K562 (cell line): ENCODE measurements around the gene TMEM59. TPM values are rescaled to one million over a fixed set of nuclear protein-coding genes. Genes with fewer than 3 reads are reported as not detected.

ENCODE experiments used
- ATAC-seq: fragments of 200-7000 bp; cut with Tn5 transposase; 3 replicates; pipeline ENCODE4 v1.9.1; 2020; ENCODE audit warnings: moderate library complexity
- BruUV-seq: library from RNA; stranded (reverse); fragments of 400-500 nt; replicated peaks from 2 replicates; lab custom pipeline; 2021; lab: Mats Ljungman, UMichigan
- CTCF ChIA-PET: fragments of 300-600 bp; formaldehyde crosslinking; extraction: SDS; loops from one replicate; lab custom pipeline; 2021; ENCODE audit warnings: low intra/inter-chr PET ratio; lab: Yijun Ruan, JAX
- POLR2A ChIA-PET: fragments of 300-600, 350-650 bp; sonication (Branson Sonifier 250); formaldehyde crosslinking; extraction: SDS; loops from one replicate; lab custom pipeline; 2021; ENCODE audit warnings: antibody characterized with exemption, inconsistent platforms; lab: Yijun Ruan, JAX
- DNase-seq, 4 experiments: peaks; one replicate each; pipeline versions ENCODE4 v3.0.0 to v3.0.0-alpha.2; 2011 to 2018; ENCODE audit warnings: low spot score in 3 of 4, mixed read lengths in 3 of 4; ENCODE audit errors: extremely low read depth in 1 of 4
- FAIRE-seq: peaks from 2 replicates; lab custom pipeline; 2011; peaks lifted over from hg19 to GRCh38; lab: Jason Lieb, UNC
- H2AFZ ChIP-seq: 2 replicates; pipeline ENCODE4 v1.6.0; 2011; ENCODE audit warnings: low read depth, low read length, control low read depth, inconsistent platforms
- H3K27ac ChIP-seq: fragments of 200-600 bp; 3 replicates; pipeline ENCODE4 v1.8.0; 2011; ENCODE audit warnings: low read depth, mild to moderate bottlenecking, control low read depth, inconsistent platforms, low read length, moderate library complexity, mixed read lengths; ENCODE audit errors: extremely low read depth
- H3K27me3 ChIP-seq, 2 experiments: fragments of 300-600 bp in 1 of 2; 2 replicates in 1 of 2; 3 replicates in 1 of 2; pipeline versions ENCODE4 v1.6.0 to v1.8.0; 2011; ENCODE audit warnings: inconsistent platforms in 2 of 2, low read length in 2 of 2, mild to moderate bottlenecking in 1 of 2, mixed read lengths in 1 of 2, moderate library complexity in 1 of 2; ENCODE audit not compliant: control insufficient read depth in 2 of 2, insufficient read depth in 2 of 2
- H3K36me3 ChIP-seq: fragments of 300-600 bp; 3 replicates; pipeline ENCODE4 v1.8.0; 2011; ENCODE audit warnings: mild to moderate bottlenecking, low read length, inconsistent platforms; ENCODE audit not compliant: control insufficient read depth, insufficient read depth
- H3K4me1 ChIP-seq, 2 experiments: fragments of 200-600 bp in 1 of 2; replicated peaks in 1 of 2; 2 replicates in 1 of 2; 3 replicates in 1 of 2; pipeline versions ENCODE4 v1.5.1 to v1.8.0; 2011; ENCODE audit warnings: inconsistent platforms in 2 of 2, low read length in 2 of 2, mild to moderate bottlenecking in 1 of 2, mixed read lengths in 1 of 2, moderate library complexity in 1 of 2; ENCODE audit not compliant: control insufficient read depth in 2 of 2, insufficient read depth in 2 of 2
- H3K4me2 ChIP-seq: 2 replicates; pipeline ENCODE4 v1.6.1; 2011; ENCODE audit warnings: low read length, control low read depth, inconsistent platforms, mixed read lengths; ENCODE audit not compliant: insufficient read depth
- H3K4me3 ChIP-seq: fragments of 200-600 bp; sonication (generic), shearing (Covaris generic); 2 replicates; pipeline ENCODE4 v1.5.1; 2016; ENCODE audit warnings: control low read depth, inconsistent platforms
- H3K79me2 ChIP-seq: fragments of 200-600 bp; 3 replicates; pipeline ENCODE4 v1.8.0; 2011; ENCODE audit warnings: low read length, inconsistent platforms; ENCODE audit not compliant: control insufficient read depth, insufficient read depth
- H3K9ac ChIP-seq, 2 experiments: 2 replicates each; pipeline versions ENCODE4 v1.6.0 to v1.6.1; 2011; ENCODE audit warnings: low read depth in 2 of 2, low read length in 2 of 2, control low read depth in 1 of 2, inconsistent platforms in 1 of 2, mild to moderate bottlenecking in 1 of 2, mixed read lengths in 1 of 2; ENCODE audit not compliant: insufficient read depth in 1 of 2
- H3K9me1 ChIP-seq: one replicate; pipeline ENCODE4 v1.6.0; 2011; ENCODE audit warnings: inconsistent platforms, mild to moderate bottlenecking, low read length, moderate library complexity; ENCODE audit not compliant: control insufficient read depth, insufficient read depth
- H3K9me3 ChIP-seq: replicated peaks from 2 replicates; pipeline ENCODE4 v1.5.1; 2011; ENCODE audit warnings: low read depth, low read length, inconsistent platforms; ENCODE audit not compliant: control insufficient read depth, insufficient read depth
- H4K20me1 ChIP-seq: replicated peaks from 2 replicates; pipeline ENCODE4 v1.6.1; 2011; ENCODE audit warnings: low read length, inconsistent platforms, mixed read lengths; ENCODE audit not compliant: control insufficient read depth, insufficient read depth
- EHMT2 ChIP-seq: fragments of 450-650 bp; IDR thresholded peaks from 2 replicates; pipeline ENCODE4 v1.6.1; 2018; ENCODE audit warnings: antibody characterized with exemption
- FOXM1 ChIP-seq, 2 experiments: fragments of 450-650 bp in 1 of 2; sonication (generic) in 1 of 2; formaldehyde crosslinking in 1 of 2; IDR thresholded peaks; 2 replicates each; pipeline versions ENCODE4 v1.6.1 to v1.9.0; 2017 to 2022; ENCODE audit warnings: low read depth in 2 of 2, mild to moderate bottlenecking in 2 of 2, missing genetic modification reagents in 1 of 2, moderate library complexity in 1 of 2
- GABPB1 ChIP-seq: sonication (generic); formaldehyde crosslinking; IDR thresholded peaks from 2 replicates; pipeline ENCODE4 v1.8.0; 2022; ENCODE audit warnings: mild to moderate bottlenecking, missing genetic modification reagents
- HDAC6 ChIP-seq: IDR thresholded peaks from 2 replicates; pipeline ENCODE4 v1.6.1; 2012; ENCODE audit warnings: low read depth, mild to moderate bottlenecking, control low read depth, inconsistent platforms, low read length, moderate library complexity
- KLF6 ChIP-seq: fragments of 250-450 bp; sonication (Bioruptor Pico); IDR thresholded peaks from 2 replicates; pipeline ENCODE4 v1.4.0; 2020; ENCODE audit warnings: mild to moderate bottlenecking, moderate library complexity, borderline replicate concordance
- POLR2G ChIP-seq: fragments of 200-400 bp; formaldehyde crosslinking; IDR thresholded peaks from 2 replicates; pipeline ENCODE4 v1.6.1; 2017; ENCODE audit warnings: low read depth, mild to moderate bottlenecking, antibody characterized with exemption, low read length, moderate library complexity
- STAT5B ChIP-seq: fragments of 250-450 bp; sonication (Bioruptor Pico); IDR thresholded peaks from 2 replicates; pipeline ENCODE4 v1.8.0; 2021; ENCODE audit warnings: mild to moderate bottlenecking, inconsistent platforms
- TFE3 ChIP-seq: fragments of 450-650 bp; formaldehyde crosslinking; IDR thresholded peaks from 2 replicates; pipeline ENCODE4 v1.4.0; 2020; ENCODE audit warnings: mild to moderate bottlenecking, mixed read lengths
- TRIM24 ChIP-seq, 2 experiments: fragments of 450-650 bp; IDR thresholded peaks; 2 replicates each; pipeline ENCODE4 v1.6.1; 2016
- ZC3H8 ChIP-seq: fragments of 450-650 bp; IDR thresholded peaks from 2 replicates; pipeline ENCODE4 v1.6.1; 2017
- ZNF277 ChIP-seq: fragments of 250-450 bp; sonication (Bioruptor Pico); IDR thresholded peaks from 2 replicates; pipeline ENCODE4 v1.8.0; 2022; ENCODE audit warnings: inconsistent platforms, mild to moderate bottlenecking, moderate library complexity, borderline replicate concordance
- WGBS: fragments of 100-300 bp; shearing (Covaris generic); methylation state at CpG from one replicate; pipeline ENCODE4 v1.1.6; 2016; ENCODE audit warnings: low coverage, mixed read lengths; ENCODE audit not compliant: insufficient coverage; ENCODE audit errors: missing lambda C conversion rate; 5-methylcytosine and 5-hydroxymethylcytosine counted together
- in situ Hi-C: fragments of 300-500 bp; cut with MboI; formaldehyde crosslinking; loops from 4 replicates; pipeline ENCODE4 v1.15.0; 2018; ENCODE audit warnings: inconsistent platforms, mixed read lengths
- intact Hi-C: fragments of 100-400 bp; cut with micrococcal nuclease; formaldehyde crosslinking; loops from 2 replicates; pipeline ENCODE4 v1.14.2; 2022
- polyA plus RNA-seq, 8 experiments: library from polyadenylated mRNA; depleted of rRNA in 4 of 8; stranded (reverse) in 5 of 8; unstranded in 3 of 8; fragments of >200 nt; fragmentation: Nextera tagmentation in 2 of 8; fragmentation: Illumina TruSeq in 1 of 8; extraction: Ambion mirVana in 2 of 8; extraction: Trizol in 1 of 8; gene quantifications; 2 replicates each; pipeline versions ENCODE4 v1.2.1 to v1.2.3, GENCODE V29; 2011 to 2014; ENCODE audit warnings: inconsistent platforms in 1 of 8, missing spikeins in 1 of 8
- total RNA-seq, 7 experiments: library from RNA; depleted of rRNA in 6 of 7; stranded (reverse); fragments of >200 nt in 6 of 7; fragmentation: Illumina TruSeq in 2 of 7; extraction: Trizol in 2 of 7; gene quantifications; 2 replicates each; pipeline versions ENCODE4 v1.2.1 to v1.2.3, GENCODE V29; 2011 to 2021; ENCODE audit warnings: low replicate concordance in 1 of 7
- TF ChIP-seq, protein P1 (sequence below): sonication (generic); formaldehyde crosslinking; IDR thresholded peaks from 2 replicates; pipeline ENCODE4 v1.4.0; 2020; ENCODE audit warnings: mild to moderate bottlenecking, missing genetic modification reagents
- TF ChIP-seq, protein P2 (sequence below), 2 experiments: fragments of 250-450 bp in 1 of 2; fragments of 450-650 bp in 1 of 2; sonication (Bioruptor Pico) in 1 of 2; IDR thresholded peaks; 2 replicates each; pipeline versions ENCODE4 v1.6.1 to v1.8.0; 2016 to 2021; ENCODE audit warnings: mild to moderate bottlenecking in 2 of 2, moderate library complexity in 2 of 2, missing compliant biosample characterization in 1 of 2, missing genetic modification characterization in 1 of 2
- TF ChIP-seq, protein P3 (sequence below): fragments of 150-350 bp; conservative IDR thresholded peaks from 2 replicates; pipeline ENCODE4 v1.6.1; 2014; ENCODE audit warnings: low read length

TMEM59 gene
- total and polyA plus RNA-seq, 9 of the 15 experiments (the other 6 are each of a cell fraction or from before 2014, with no cell fraction given), result 93.1 to 316 (median 151) TPM

DNA sequence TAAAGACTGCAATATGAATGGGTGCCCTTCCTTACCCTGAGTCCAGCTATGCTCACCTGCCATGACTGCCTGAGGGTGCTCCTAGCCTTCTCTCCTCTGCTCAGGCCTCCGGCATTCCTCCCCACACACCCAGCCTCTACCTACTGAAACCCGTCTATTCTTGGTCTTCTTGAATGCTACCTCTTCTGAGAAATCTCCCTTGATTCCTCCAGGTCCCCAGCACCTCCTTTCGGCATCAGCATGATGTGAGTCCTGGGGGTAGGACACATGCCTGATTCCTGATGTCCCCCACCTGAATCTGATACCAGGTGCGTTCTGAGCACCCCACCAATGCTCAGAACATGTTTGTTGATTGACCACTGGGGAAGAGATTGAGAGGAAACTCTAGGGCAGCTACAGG is 43.6 kb downstream of the TMEM59 start:
- in situ Hi-C loops (no loop called here), intact Hi-C loops (no loop called here)
- no peak overlapping the region for H2AFZ ChIP-seq
- no peak for DNase-seq
- 5% methylated on average over 4 of the region's 4 CpGs for WGBS
- no TSS peak for BruUV-seq
- no peak overlapping the region for H3K4me2 ChIP-seq
- ChIA-PET CTCF (no interaction called here), POLR2A (interaction anchor here (1.2 kb wide), 2 partner anchors 14 to 17 kb away, joined by 3 to 4 read pairs; no protein-coding TSS in a partner anchor)
- TF ChIP-seq STAT5B (CRISPR knock-in tag) (no peak), FOXM1 (IDR thresholded peaks at IDR 0.05; ENCODE audit: low read depth) (no peak), FOXM1 (CRISPR knock-in tag; IDR thresholded peaks at IDR 0.05; ENCODE audit: low read depth) (no peak), POLR2G (no peak), TFE3 (CRISPR knock-in tag) (no peak), ZNF277 (CRISPR knock-in tag) (no peak), GABPB1 (CRISPR knock-in tag) (no peak), HDAC6 (no peak), KLF6 (CRISPR knock-in tag) (no peak), EHMT2 (no peak), TRIM24 (IDR thresholded peaks at IDR 0.05) (no peak), ZC3H8 (no peak)
- TF ChIP-seq, protein P1, sequence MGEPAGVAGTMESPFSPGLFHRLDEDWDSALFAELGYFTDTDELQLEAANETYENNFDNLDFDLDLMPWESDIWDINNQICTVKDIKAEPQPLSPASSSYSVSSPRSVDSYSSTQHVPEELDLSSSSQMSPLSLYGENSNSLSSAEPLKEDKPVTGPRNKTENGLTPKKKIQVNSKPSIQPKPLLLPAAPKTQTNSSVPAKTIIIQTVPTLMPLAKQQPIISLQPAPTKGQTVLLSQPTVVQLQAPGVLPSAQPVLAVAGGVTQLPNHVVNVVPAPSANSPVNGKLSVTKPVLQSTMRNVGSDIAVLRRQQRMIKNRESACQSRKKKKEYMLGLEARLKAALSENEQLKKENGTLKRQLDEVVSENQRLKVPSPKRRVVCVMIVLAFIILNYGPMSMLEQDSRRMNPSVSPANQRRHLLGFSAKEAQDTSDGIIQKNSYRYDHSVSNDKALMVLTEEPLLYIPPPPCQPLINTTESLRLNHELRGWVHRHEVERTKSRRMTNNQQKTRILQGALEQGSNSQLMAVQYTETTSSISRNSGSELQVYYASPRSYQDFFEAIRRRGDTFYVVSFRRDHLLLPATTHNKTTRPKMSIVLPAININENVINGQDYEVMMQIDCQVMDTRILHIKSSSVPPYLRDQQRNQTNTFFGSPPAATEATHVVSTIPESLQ, result no peak
- TF ChIP-seq, protein P2, sequence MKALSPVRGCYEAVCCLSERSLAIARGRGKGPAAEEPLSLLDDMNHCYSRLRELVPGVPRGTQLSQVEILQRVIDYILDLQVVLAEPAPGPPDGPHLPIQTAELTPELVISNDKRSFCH (CRISPR knock-in tag; IDR thresholded peaks at IDR 0.05), result no peak
- TF ChIP-seq, protein P2 (tag; IDR thresholded peaks at IDR 0.05), result no peak
- TF ChIP-seq, protein P3, sequence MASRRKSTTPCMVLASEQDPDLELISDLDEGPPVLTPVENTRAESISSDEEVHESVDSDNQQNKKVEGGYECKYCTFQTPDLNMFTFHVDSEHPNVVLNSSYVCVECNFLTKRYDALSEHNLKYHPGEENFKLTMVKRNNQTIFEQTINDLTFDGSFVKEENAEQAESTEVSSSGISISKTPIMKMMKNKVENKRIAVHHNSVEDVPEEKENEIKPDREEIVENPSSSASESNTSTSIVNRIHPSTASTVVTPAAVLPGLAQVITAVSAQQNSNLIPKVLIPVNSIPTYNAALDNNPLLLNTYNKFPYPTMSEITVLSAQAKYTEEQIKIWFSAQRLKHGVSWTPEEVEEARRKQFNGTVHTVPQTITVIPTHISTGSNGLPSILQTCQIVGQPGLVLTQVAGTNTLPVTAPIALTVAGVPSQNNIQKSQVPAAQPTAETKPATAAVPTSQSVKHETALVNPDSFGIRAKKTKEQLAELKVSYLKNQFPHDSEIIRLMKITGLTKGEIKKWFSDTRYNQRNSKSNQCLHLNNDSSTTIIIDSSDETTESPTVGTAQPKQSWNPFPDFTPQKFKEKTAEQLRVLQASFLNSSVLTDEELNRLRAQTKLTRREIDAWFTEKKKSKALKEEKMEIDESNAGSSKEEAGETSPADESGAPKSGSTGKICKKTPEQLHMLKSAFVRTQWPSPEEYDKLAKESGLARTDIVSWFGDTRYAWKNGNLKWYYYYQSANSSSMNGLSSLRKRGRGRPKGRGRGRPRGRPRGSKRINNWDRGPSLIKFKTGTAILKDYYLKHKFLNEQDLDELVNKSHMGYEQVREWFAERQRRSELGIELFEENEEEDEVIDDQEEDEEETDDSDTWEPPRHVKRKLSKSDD, result no peak
- no peak for ATAC-seq
- H3K4me3 ChIP-seq, result no peak overlapping the region
- peaks cover 52 to 75% of the 10 kb centered on the region in 2 experiments for H3K27me3 ChIP-seq
- 0 out of 2 replicates have a peak, but pooled peaks cover 11% of the 10 kb centered on the region for H4K20me1 ChIP-seq
- peaks cover 0 to 5% of the 10 kb centered on the region in 2 experiments; a peak in 1 of 5 replicates for H3K4me1 ChIP-seq
- no peaks in the 10 kb centered on the region for H3K9me1 ChIP-seq
- no peaks in the 10 kb centered on the region for H3K79me2 ChIP-seq
- no peaks in the 10 kb centered on the region for H3K36me3 ChIP-seq
- H3K9ac ChIP-seq, result no peak overlapping the region
- FAIRE-seq, result no peak
- H3K27ac ChIP-seq, result no peak overlapping the region
- peaks cover 3% of the 10 kb centered on the region; the same call in 1 of the 2 replicates for H3K9me3 ChIP-seq
